ENCODE measurements around the gene CAPZA1.
"Not testable (repeated sequence)": the region's sequence is repeated elsewhere in the genome, so short reads cannot be mapped to it uniquely, and the experiment has no call there.

The CAPZA1 gene

GRCh38 chr1:112619518-112620376 lies at the start of gene CAPZA1:
TSS of gene CAPZA1 (plus strand) at chr1:112619832. CDS start at chr1:112619845, 13 bp downstream.
- DNase-seq: peak; percentile 90

GRCh38 chr1:112575154-112575804 lies 44.4 kb upstream of the CAPZA1 start:
- DNase-seq: peak; percentile 81

GRCh38 chr1:112576240-112576639 lies 43.4 kb upstream of the CAPZA1 start:
- no peak for DNase-seq

GRCh38 chr1:112579801-112580510 lies 39.7 kb upstream of the CAPZA1 start:
- DNase-seq: peak; percentile 31

- DNase-seq: no peak
Observed at GRCh38 chr1:112581586-112582192, 37.9 kb upstream of the CAPZA1 start.

- no peak for DNase-seq
Observed at GRCh38 chr1:112583366-112583765, 36.3 kb upstream of the CAPZA1 start.

GRCh38 chr1:112589766-112590165 lies 29.9 kb upstream of the CAPZA1 start:
- no peak for DNase-seq

- DNase-seq: no peak
Observed at GRCh38 chr1:112594208-112594876, 25.3 kb upstream of the CAPZA1 start.

GRCh38 chr1:112599477-112599876 lies 20.2 kb upstream of the CAPZA1 start:
- DNase-seq: no peak

GRCh38 chr1:112603012-112603411 lies 16.6 kb upstream of the CAPZA1 start:
- DNase-seq: no peak

- DNase-seq: no peak
Observed at GRCh38 chr1:112603541-112603940, 16.1 kb upstream of the CAPZA1 start.

GRCh38 chr1:112605633-112606327 lies 13.9 kb upstream of the CAPZA1 start:
- no peak for DNase-seq

GRCh38 chr1:112614460-112615065 lies 5.1 kb upstream of the CAPZA1 start:
- peak; percentile 65 for DNase-seq

- peak; percentile 5 for DNase-seq
Observed at GRCh38 chr1:112618114-112618720, 1.4 kb upstream of the CAPZA1 start.

GRCh38 chr1:112618721-112619517 lies 713 bp upstream of the CAPZA1 start, which contains the start of gene ST7L:
TSS of gene ST7L (minus strand) at chr1:112619141. CDS start at chr1:112619113, 28 bp downstream.
- DNase-seq: peak; percentile 77

GRCh38 chr1:112620377-112620695 lies 704 bp downstream of the CAPZA1 start:
- no peak for DNase-seq

- DNase-seq: not testable (repeated sequence)
Observed at GRCh38 chr1:112624493-112624892, 4.9 kb downstream of the CAPZA1 start.

GRCh38 chr1:112625696-112626095 lies 6.1 kb downstream of the CAPZA1 start:
- peak; percentile 9 for DNase-seq

- no peak for DNase-seq
Observed at GRCh38 chr1:112626193-112626592, 6.6 kb downstream of the CAPZA1 start.

- no peak for DNase-seq
Observed at GRCh38 chr1:112626887-112627286, 7.3 kb downstream of the CAPZA1 start.

All from fibroblast of upper back skin (primary cell).